Keratinocyte (primary cell): Measurements from ENCODE around the gene MUC4.

Experiments used
- EZH2 ChIP-seq: IDR thresholded peaks from one replicate; pipeline ENCODE4 v1.6.1; 2012; ENCODE audit warnings: inconsistent platforms, mild to moderate bottlenecking, low read length, moderate library complexity
- TF ChIP-seq, protein P1 (sequence below), 3 experiments: IDR thresholded peaks in 1 of 3; conservative IDR thresholded peaks in 1 of 3; optimal IDR thresholded peaks in 1 of 3; 2 replicates in 2 of 3; 3 replicates in 1 of 3; pipeline versions ENCODE3 to v1.5.1; 2011; ENCODE audit warnings: low read length in 3 of 3, mild to moderate bottlenecking in 3 of 3, moderate library complexity in 2 of 3, control low read depth in 1 of 3, inconsistent platforms in 1 of 3; ENCODE audit not compliant: insufficient read depth in 2 of 3; ENCODE audit errors: extremely low read depth in 1 of 3

DNA sequence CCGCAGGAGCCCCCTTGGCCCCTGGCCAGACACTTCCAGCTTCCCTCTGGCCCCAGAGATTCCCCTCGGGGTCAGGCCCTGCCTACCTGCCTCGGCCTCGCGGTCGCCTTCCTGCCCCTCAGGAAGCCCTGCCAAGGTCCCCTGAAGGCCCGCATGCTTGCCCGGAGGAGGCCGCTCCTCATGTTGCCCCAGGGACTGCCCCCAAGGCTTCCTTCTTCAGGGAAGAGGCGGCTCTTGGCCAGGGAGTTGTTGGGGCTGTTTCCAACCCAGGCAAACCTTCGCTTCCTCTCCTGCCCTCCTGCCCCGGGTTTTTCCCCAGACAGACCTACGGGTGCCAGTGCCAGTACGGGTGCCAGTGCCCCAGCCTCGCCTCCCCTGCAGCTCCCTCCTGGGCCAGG, 13.5 kb upstream of the MUC4 start:
- TF ChIP-seq EZH2 = no peak
- TF ChIP-seq, protein P1, sequence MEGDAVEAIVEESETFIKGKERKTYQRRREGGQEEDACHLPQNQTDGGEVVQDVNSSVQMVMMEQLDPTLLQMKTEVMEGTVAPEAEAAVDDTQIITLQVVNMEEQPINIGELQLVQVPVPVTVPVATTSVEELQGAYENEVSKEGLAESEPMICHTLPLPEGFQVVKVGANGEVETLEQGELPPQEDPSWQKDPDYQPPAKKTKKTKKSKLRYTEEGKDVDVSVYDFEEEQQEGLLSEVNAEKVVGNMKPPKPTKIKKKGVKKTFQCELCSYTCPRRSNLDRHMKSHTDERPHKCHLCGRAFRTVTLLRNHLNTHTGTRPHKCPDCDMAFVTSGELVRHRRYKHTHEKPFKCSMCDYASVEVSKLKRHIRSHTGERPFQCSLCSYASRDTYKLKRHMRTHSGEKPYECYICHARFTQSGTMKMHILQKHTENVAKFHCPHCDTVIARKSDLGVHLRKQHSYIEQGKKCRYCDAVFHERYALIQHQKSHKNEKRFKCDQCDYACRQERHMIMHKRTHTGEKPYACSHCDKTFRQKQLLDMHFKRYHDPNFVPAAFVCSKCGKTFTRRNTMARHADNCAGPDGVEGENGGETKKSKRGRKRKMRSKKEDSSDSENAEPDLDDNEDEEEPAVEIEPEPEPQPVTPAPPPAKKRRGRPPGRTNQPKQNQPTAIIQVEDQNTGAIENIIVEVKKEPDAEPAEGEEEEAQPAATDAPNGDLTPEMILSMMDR (optimal IDR thresholded peaks at IDR 0.05 in 1 of 3, IDR thresholded peaks at IDR 0.05 in 1 of 3, conservative IDR thresholded peaks at IDR 0.05 in 1 of 3; ENCODE audit: extremely low read depth in 1 of 3, insufficient read depth in 2 of 3, low read length in 3 of 3) = no peak
